ENCODE measurements around the gene TLE1.

The TLE1 gene

DNA sequence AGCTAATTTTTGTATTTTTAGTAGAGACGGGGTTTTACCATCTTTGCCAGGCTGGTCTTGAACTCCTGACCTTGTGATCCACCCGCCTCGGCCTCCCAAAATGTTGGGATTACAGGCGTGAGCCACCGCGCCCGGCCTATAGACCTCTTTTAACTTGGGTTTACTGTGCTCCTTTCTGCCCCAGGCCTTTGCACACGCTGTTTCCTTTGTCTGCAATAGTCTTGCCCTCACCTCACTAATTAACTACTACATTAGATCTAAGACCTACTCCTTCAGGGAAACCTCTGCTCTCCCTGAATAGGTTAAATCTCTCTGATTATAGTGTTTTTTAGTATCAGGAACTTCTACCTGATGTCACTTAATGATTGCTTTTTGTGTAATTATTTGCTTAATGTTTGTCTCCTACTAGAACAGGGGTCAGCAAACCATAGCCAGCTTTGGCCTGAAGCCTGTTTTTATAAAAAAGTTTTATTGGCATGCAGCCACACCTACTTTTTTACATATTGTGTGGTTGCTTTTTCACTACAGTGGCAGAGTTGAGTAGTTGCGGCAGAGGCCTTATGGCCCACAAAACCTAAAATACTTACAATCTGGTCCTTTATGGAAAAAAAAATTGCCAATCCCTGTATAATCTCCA is 31.2 kb upstream of the TLE1 start:
- in situ Hi-C loops (cut with HindIII; ENCODE audit: low sequenced_read_pairs) = no loop called here
- TF ChIP-seq CTCF (IDR thresholded peaks at IDR 0.05; ENCODE audit: low read depth, low read length, missing control alignments) = no peak
- no peak for DNase-seq (ENCODE audit: low read depth)

GRCh38 chr9:81719972-81720371 is 30.6 kb upstream of the TLE1 start:
- DNase-seq (ENCODE audit: low read depth) = no peak
- TF ChIP-seq CTCF (IDR thresholded peaks at IDR 0.05; ENCODE audit: low read depth, low read length, missing control alignments) = no peak
- in situ Hi-C loops (cut with HindIII; ENCODE audit: low sequenced_read_pairs) = no loop called here
- H3K4me3 ChIP-seq (ENCODE audit: low read depth, low read length) = no peak overlapping the region

More for the DNA sequence above, 31.2 kb upstream of the TLE1 start:
- H3K4me3 ChIP-seq (ENCODE audit: low read depth, low read length) = no peak overlapping the region

DNA sequence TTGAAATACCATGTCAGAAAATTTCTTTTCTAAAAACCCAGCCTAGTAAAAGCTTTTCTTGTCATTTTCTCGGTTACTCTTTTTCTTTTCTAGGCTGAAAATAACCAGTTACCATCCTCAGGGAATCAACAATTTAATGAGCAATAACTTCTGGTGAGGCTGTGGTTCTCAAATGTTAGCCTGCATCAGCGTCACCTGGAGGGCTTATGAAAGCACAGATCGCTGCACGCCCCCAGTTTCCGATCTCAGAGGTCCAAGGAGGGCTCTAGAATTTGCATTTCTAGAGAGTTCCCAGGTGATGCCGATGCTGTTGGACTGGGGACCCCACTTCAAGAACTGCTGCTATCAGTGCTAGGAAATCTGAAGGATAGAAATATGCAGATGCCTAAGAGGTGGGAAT is 28.9 kb upstream of the TLE1 start:
- TF ChIP-seq CTCF (IDR thresholded peaks at IDR 0.05; ENCODE audit: low read depth, low read length, missing control alignments) = no peak
- no peak overlapping the region for H3K4me3 ChIP-seq (ENCODE audit: low read depth, low read length)
- no peak for DNase-seq (ENCODE audit: low read depth)
- in situ Hi-C loops (cut with HindIII; ENCODE audit: low sequenced_read_pairs) = no loop called here

GRCh38 chr9:81717747-81718077 is 28.4 kb upstream of the TLE1 start:
- in situ Hi-C loops (cut with HindIII; ENCODE audit: low sequenced_read_pairs) = no loop called here
- H3K4me3 ChIP-seq (ENCODE audit: low read depth, low read length) = no peak overlapping the region
- no peak for DNase-seq (ENCODE audit: low read depth)
- TF ChIP-seq CTCF (IDR thresholded peaks at IDR 0.05; ENCODE audit: low read depth, low read length, missing control alignments) = no peak

GRCh38 chr9:81717061-81717746 is 27.9 kb upstream of the TLE1 start:
- no peak for TF ChIP-seq CTCF (IDR thresholded peaks at IDR 0.05; ENCODE audit: low read depth, low read length, missing control alignments)
- no peak overlapping the region for H3K4me3 ChIP-seq (ENCODE audit: low read depth, low read length)
- DNase-seq (ENCODE audit: low read depth) = no peak
- in situ Hi-C loops (cut with HindIII; ENCODE audit: low sequenced_read_pairs) = no loop called here

GRCh38 chr9:81716409-81716808 is 27.1 kb upstream of the TLE1 start:
- H3K4me3 ChIP-seq (ENCODE audit: low read depth, low read length) = no peak overlapping the region
- TF ChIP-seq CTCF (IDR thresholded peaks at IDR 0.05; ENCODE audit: low read depth, low read length, missing control alignments) = no peak
- no peak for DNase-seq (ENCODE audit: low read depth)
- in situ Hi-C loops (cut with HindIII; ENCODE audit: low sequenced_read_pairs) = no loop called here

Measured in astrocyte of the cerebellum (primary cell).